Activated T-helper 2 cell treated with anti-CD3 and anti-CD28 coated beads, Interferon-gamma antibody, Interleukin-2, Interleukin-4, amounts not matched to agents 10 μg/mL and 5 μg/mL and 100 μg/mL, durations not matched to agents 14 hours and 24 hours and 36 hours (primary cell): ENCODE data around the gene CHRNB1. TPM values are rescaled to one million over a fixed set of nuclear protein-coding genes. Genes with fewer than 3 reads are reported as not detected.

Experiments used
- DNase-seq: peaks from one replicate; pipeline ENCODE4 v3.0.0; 2021; ENCODE audit warnings: low spot score
- H3K27ac Mint-ChIP-seq: one replicate; pipeline ENCODE4 v1.8.0; 2021; ENCODE audit warnings: mixed read lengths
- H3K27me3 Mint-ChIP-seq: one replicate; pipeline ENCODE4 v1.8.0; 2021; ENCODE audit warnings: low read depth, mixed read lengths
- H3K36me3 Mint-ChIP-seq: one replicate; pipeline ENCODE4 v1.8.0; 2021; ENCODE audit warnings: low read depth, mixed read lengths
- H3K4me1 Mint-ChIP-seq: one replicate; pipeline ENCODE4 v1.8.0; 2021; ENCODE audit warnings: low read depth, mixed read lengths
- H3K4me3 Mint-ChIP-seq: one replicate; pipeline ENCODE4 v1.8.0; 2021; ENCODE audit warnings: low read depth, mild to moderate bottlenecking, moderate library complexity, mixed read lengths
- H3K9me3 Mint-ChIP-seq: one replicate; pipeline ENCODE4 v1.8.0; 2021; ENCODE audit warnings: mixed read lengths
- intact Hi-C: fragments of 100-400 bp; cut with micrococcal nuclease; formaldehyde crosslinking; loops from one replicate; pipeline ENCODE4 v1.15.1; 2023
- total RNA-seq: library from RNA; stranded (reverse); gene quantifications from 2 replicates; pipeline ENCODE4 v1.2.3, GENCODE V29; 2022

Gene CHRNB1
- total RNA-seq, 1 donor from 2014 or later = 6.6 TPM

DNA sequence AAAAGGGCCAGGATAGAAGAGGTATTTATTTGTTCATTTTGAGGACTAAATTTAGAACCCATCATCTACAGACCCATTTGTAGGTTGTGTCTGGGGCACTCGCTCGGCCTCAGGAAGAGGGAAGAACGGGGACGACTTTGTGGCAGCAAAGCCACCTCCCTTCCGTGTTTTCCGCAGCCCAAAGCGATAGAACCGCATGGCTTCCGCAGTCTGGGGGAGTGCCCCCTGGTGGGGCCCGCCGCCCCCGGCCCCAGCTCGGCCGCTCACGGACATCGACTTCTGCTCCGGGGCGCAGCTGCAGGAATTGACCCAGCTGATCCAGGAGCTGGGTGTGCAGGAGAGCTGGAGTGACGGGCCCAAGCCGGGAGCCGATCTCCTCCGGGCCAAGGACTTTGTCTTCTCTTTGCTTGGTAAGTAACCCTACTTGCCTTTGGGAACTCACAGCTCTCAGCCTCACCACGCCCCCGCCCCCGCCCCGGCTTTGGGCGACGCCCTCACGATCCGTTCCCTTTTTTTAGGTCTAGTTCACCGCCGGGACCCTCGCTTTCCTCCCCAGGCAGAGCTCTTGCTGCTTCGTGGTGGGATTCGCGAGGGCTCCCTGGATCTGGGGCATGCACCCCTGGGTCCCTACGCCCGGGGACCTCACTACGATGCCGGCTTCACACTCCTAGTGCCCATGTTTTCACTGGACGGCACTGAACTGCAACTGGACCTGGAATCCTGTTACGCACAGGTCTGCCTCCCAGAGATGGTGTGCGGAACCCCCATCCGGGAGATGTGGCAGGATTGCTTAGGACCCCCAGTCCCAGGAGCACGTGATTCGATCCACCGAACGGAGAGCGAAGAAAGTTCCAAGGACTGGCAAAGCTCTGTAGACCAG, 8.9 kb upstream of the CHRNB1 start:
- Mint-ChIP-seq H3K36me3 (peaks cover 19% of the 10 kb centered on the region), H3K27ac (peak overlapping the region; percentile 95), H3K27me3 (peaks cover 13% of the 10 kb centered on the region), H3K4me1 (peaks cover 30% of the 10 kb centered on the region), H3K4me3 (peak overlapping the region; percentile 85), H3K9me3 (no peaks in the 10 kb centered on the region)
- intact Hi-C loops = loop anchor here (1.0 to 5.0 kb wide), 7 partner anchors 19 to 621 kb away; partner anchors contain the start of genes EIF5A, POLR2A, SENP3 and TMEM256
- DNase-seq = peak; percentile 73

DNA sequence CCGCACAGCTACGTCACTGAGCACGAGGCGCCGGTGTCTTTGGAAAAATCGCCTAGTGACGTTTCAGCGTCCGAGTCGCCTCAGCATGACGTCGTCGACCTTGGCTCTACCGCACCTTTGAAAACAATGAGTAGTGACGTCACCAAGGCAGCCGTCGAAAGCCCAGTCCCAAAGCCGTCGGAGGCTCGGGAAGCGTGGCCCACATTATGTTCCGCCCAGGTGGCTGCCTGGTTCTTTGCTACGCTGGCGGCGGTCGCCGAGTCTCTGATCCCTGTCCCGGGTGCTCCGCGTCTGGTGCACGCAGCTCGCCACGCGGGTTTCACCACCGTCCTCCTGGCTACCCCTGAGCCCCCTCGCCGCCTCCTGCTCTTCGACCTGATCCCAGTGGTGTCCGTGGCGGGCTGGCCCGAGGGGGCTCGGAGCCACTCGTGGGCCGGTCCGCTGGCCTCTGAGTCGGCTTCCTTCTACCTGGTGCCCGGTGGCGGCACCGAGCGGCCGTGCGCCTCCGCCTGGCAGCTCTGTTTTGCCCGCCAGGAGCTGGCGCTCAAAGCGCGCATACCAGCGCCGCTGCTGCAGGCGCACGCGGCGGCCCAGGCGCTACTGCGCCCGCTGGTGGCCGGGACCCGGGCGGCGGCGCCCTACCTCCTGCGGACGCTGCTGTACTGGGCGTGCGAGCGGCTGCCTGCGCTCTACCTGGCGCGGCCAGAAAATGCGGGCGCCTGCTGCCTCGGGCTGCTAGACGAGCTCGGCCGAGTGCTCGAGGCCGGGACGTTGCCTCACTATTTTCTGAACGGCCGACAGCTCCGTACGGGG, 8.1 kb upstream of the CHRNB1 start:
- H3K27me3 Mint-ChIP-seq = peaks cover 20% of the 10 kb centered on the region
- peak overlapping the region; percentile 95 for H3K27ac Mint-ChIP-seq
- intact Hi-C loops = loop anchor here (1.0 to 5.0 kb wide), 4 partner anchors 80 to 621 kb away; partner anchors contain the start of genes EIF5A and SENP3
- H3K4me3 Mint-ChIP-seq = peak overlapping the region; percentile 85
- H3K36me3 Mint-ChIP-seq = peaks cover 22% of the 10 kb centered on the region
- H3K9me3 Mint-ChIP-seq = no peaks in the 10 kb centered on the region
- H3K4me1 Mint-ChIP-seq = peaks cover 30% of the 10 kb centered on the region
- peak; percentile 80 for DNase-seq

DNA sequence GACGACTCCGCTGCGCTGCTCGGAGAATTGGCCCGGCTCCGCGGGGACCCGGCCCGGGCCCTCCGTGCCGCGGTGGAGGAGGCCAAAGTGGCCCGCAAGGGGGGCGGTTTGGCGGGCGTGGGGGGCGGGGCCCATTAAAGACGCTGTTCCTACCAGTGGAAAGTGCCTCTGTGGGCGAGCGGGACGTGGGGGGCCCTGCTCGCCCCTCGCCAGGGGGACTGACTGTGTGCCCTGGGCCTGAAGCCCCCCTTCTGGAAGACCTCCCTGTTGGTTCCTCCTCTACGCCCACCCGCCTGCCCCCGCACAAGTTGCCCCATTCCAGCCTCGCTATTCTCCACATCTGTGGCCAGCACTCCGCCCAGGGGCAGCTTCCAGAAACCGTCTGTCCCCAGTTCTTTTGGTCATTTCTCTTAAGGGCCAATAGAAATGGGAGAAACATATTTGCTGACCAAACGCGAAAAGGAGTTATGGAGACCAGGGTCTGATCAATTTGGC, 7.4 kb upstream of the CHRNB1 start:
- H3K36me3 Mint-ChIP-seq = peaks cover 26% of the 10 kb centered on the region
- peak; percentile 21 for DNase-seq
- H3K27me3 Mint-ChIP-seq = peaks cover 24% of the 10 kb centered on the region
- H3K4me1 Mint-ChIP-seq = peaks cover 30% of the 10 kb centered on the region
- H3K27ac Mint-ChIP-seq = no peak overlapping the region
- no peaks in the 10 kb centered on the region for H3K9me3 Mint-ChIP-seq
- H3K4me3 Mint-ChIP-seq = peak overlapping the region; percentile 85
- intact Hi-C loops = loop anchor here (1.0 to 5.0 kb wide), 4 partner anchors 81 to 620 kb away; partner anchors contain the start of genes EIF5A and SENP3

DNA sequence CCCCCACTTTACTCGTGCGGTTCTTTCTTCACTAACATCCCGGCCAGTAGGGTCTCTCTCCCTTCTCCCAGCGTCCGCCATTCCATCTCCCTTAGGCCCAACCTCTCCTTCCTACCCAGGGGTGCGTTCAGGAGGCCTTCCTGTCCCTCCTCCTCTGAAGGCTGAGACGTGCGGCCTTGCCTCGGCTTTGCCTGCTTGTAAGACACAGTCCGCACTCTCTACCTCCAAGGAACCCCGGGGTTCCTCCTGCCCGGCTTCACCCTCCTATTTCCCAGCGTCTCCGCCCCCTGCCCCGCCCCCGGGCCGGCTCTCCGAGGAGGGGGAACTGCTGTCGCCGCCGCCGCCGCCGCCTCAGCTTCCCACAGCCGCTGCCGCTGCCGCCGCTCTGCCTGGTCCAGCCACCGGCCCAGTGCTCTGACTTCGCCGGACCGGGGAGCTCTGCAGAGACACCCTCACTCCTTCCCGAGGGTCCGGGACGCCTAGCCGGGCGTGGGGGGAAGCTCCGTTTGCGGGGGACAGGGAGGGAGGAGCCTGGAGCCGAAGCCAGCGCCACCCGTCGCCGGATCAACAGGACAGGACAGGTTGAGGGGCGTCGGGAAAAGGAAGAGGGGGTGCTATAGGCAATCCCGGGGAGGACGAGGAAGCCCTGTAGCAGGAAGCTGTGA, 6.8 kb upstream of the CHRNB1 start:
- Mint-ChIP-seq H3K9me3 (no peaks in the 10 kb centered on the region), H3K4me1 (peaks cover 30% of the 10 kb centered on the region), H3K27ac (peak overlapping the region; percentile 58), H3K4me3 (peak overlapping the region; percentile 78), H3K36me3 (peaks cover 31% of the 10 kb centered on the region), H3K27me3 (peaks cover 28% of the 10 kb centered on the region)
- DNase-seq = peak; percentile 46
- intact Hi-C loops = loop anchor here (1.0 to 5.0 kb wide), 4 partner anchors 82 to 619 kb away; partner anchors contain the start of genes EIF5A and SENP3

DNA sequence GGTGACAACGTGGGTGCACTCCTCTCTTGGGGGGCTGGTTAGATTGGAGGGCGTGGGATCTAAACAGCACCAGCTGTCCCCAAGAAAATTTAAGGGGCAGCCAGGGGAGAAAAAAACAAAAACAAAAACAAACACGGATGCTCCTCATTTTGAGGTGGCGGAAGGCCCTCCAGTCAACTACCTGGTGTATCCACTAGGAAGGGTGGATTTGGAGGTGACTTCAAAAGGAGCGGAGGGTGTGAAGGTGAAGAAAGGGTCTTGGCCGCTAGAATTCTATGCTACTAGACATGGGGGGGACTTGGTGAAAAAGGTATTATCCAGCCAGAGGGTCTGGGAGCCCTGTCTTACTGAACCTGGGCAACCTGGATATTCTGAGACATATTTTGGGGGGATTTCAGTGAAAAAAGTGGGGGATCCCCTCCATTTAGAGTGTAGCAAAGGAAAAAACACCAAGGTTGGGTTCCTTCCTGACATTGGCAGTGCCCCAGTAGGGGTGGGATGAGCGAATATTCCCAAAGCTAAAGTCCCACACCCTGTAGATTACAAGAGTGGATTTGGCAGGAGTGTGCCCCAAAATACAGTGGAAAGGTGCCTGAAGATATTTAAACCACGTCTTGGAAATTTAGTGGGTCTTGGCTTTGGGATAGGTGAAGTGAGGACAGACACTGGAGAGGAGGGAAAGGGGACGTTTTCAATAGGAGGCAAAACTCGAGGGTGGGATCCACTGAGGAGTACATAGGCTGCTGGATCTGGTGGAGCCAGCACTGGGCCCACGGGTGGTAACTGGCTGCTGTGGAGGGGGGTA, 6.0 kb upstream of the CHRNB1 start:
- H3K4me3 Mint-ChIP-seq = peak overlapping the region; percentile 78
- peaks cover 33% of the 10 kb centered on the region for H3K27me3 Mint-ChIP-seq
- intact Hi-C loops = loop anchor here (5.0 kb wide), 3 partner anchors 123 to 618 kb away; partner anchors contain the start of genes EIF5A and SENP3
- H3K27ac Mint-ChIP-seq = no peak overlapping the region
- no peaks in the 10 kb centered on the region for H3K9me3 Mint-ChIP-seq
- H3K4me1 Mint-ChIP-seq = peaks cover 30% of the 10 kb centered on the region
- DNase-seq = no peak
- H3K36me3 Mint-ChIP-seq = peaks cover 31% of the 10 kb centered on the region

DNA sequence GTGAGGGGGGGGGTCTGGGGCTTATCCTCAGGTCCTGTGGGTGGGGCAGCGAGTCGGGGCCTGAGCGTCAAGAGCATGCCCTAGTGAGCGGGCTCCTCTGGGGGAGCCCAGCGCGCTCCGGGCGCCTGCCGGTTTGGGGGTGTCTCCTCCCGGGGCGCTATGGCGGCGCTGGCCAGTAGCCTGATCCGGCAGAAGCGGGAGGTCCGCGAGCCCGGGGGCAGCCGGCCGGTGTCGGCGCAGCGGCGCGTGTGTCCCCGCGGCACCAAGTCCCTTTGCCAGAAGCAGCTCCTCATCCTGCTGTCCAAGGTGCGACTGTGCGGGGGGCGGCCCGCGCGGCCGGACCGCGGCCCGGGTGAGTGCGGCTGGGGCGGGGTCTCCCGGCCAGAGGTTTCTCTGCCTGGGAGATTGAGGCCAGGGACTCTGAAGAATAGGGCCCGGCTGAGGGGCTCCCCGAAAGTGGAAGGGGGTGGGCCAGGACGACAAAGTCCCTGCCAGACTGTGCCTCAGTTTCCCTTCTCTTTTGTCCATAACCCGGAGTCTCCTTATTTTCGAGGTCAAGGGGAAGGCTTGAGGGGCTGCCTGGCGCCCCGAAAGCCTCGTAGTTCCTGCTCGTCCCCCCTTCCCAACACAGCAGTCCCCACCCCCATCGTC, 5.3 kb upstream of the CHRNB1 start, which contains the start of gene FGF11:
Gene FGF11, plus strand, starts transcription at position 51 of the 651 bp plus-strand sequence. Its CDS starts 109 bp downstream, at position 160.
- Mint-ChIP-seq H3K36me3 (peaks cover 31% of the 10 kb centered on the region), H3K4me1 (peaks cover 30% of the 10 kb centered on the region), H3K27me3 (peaks cover 38% of the 10 kb centered on the region), H3K4me3 (peak within 1 kb of the TSS; percentile 81), H3K27ac (peak within 1 kb of the TSS; percentile 13), H3K9me3 (no peaks in the 10 kb centered on the region)
- no peak for DNase-seq
- intact Hi-C loops = loop anchor here (5.0 kb wide), 3 partner anchors 123 to 618 kb away; partner anchors contain the start of genes EIF5A and SENP3

DNA sequence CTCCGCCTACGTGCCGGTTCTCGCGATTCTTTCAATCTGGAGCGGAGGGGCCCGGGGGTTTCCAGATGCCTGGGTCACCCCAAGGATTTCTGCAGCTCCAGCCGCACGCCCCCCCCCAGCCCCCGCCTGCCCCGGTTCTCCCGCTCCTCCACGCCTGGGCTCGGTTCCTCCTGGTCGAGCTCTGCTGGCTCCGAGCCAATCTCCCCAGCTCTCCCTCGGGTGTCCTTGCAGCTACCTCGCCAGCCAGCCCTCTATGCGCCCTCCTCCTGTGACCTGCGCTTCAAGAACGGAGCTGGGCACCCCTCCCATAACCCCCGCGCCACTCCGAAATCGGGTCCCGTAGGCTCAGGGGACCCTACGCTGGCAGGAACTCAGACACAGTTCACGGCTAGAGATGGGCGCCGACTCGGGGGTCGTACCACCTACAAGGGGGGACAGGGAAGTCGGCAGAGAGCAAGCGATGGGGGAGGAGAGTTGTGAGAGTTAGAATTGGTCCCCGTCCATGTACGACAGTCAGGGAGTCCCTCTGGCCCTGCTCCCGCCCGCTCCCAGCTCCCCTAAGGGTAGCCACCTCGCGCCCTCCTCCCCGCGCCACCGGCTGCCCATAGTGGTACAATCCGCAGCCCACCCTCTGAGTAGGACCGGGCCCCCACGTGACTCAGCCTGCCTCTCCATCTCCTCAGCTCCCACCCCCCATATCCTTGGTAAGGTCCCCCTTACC, 4.6 kb upstream of the CHRNB1 start:
- peak overlapping the region; percentile 13 for H3K27ac Mint-ChIP-seq
- peaks cover 33% of the 10 kb centered on the region for H3K4me1 Mint-ChIP-seq
- DNase-seq = peak; percentile 25
- peak overlapping the region; percentile 81 for H3K4me3 Mint-ChIP-seq
- H3K27me3 Mint-ChIP-seq = peaks cover 42% of the 10 kb centered on the region
- no peaks in the 10 kb centered on the region for H3K9me3 Mint-ChIP-seq
- intact Hi-C loops = no loop called here
- H3K36me3 Mint-ChIP-seq = peaks cover 31% of the 10 kb centered on the region

DNA sequence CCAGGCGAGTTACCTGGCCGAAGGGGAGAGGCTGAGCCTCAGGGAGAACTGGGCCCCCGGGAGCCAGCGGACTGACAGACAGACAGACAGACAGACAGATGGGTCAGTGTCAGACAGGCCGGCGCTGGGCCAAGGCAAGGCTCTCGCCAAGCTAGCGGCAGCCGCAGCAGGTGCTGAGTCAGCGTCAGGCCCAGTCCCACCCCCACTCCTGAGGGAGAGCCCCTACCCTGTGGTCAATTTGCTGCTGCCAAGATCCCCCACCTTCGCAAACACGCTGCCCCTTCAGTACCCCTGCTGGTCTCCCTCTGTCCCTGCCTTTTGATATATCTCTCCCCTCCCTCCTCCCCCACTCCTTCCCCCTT, 4.0 kb upstream of the CHRNB1 start:
- peaks cover 36% of the 10 kb centered on the region for H3K4me1 Mint-ChIP-seq
- H3K36me3 Mint-ChIP-seq = peaks cover 31% of the 10 kb centered on the region
- intact Hi-C loops = no loop called here
- no peaks in the 10 kb centered on the region for H3K9me3 Mint-ChIP-seq
- peak overlapping the region; percentile 81 for H3K4me3 Mint-ChIP-seq
- no peak for DNase-seq
- peaks cover 47% of the 10 kb centered on the region for H3K27me3 Mint-ChIP-seq
- H3K27ac Mint-ChIP-seq = no peak overlapping the region

DNA sequence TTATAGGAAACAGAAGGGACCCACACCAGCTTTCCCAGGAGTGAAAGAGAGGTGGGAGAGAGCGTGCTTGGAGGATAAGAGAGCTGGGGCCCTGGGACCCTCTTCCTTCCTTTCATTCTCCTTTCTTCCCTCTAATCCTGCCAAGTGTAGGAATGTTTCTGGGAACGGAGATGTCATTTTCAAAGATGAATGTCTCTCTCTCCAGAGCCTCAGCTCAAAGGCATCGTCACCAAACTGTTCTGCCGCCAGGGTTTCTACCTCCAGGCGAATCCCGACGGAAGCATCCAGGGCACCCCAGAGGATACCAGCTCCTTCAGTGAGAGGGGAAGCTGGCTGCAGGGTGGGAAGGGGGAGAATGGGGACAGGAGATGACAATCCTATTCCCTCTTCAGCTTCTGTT, 3.6 kb upstream of the CHRNB1 start:
- peaks cover 35% of the 10 kb centered on the region for H3K4me1 Mint-ChIP-seq

DNA sequence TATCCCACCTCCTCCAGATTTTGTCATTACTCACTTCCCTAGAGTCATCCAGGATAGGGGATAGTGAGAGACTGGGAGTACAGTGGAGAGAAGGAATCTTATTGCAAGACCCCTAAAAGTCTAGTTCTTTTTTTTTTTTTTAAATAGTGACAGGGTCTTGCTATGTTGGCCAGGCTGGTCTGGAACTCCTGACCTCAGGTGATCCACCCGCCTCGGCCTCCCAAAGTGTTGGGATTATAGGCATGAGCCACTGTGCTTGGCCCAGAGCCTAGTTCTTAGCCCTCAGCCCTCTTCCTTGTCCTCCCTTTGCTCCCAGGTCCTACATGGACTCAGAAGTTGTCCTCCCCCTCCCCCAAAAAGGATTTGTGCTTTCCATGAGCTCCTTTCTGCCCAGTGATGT, 2.7 kb upstream of the CHRNB1 start:
- Mint-ChIP-seq H3K4me3 (no peak overlapping the region), H3K9me3 (no peaks in the 10 kb centered on the region), H3K27ac (no peak overlapping the region), H3K4me1 (peaks cover 29% of the 10 kb centered on the region), H3K27me3 (peaks cover 53% of the 10 kb centered on the region), H3K36me3 (peaks cover 27% of the 10 kb centered on the region)
- DNase-seq = no peak
- intact Hi-C loops = no loop called here

More for the DNA sequence above, 3.6 kb upstream of the CHRNB1 start:
- peaks cover 31% of the 10 kb centered on the region for H3K36me3 Mint-ChIP-seq
- no peaks in the 10 kb centered on the region for H3K9me3 Mint-ChIP-seq
- no peak for DNase-seq
- peaks cover 50% of the 10 kb centered on the region for H3K27me3 Mint-ChIP-seq
- H3K27ac Mint-ChIP-seq = no peak overlapping the region
- H3K4me3 Mint-ChIP-seq = no peak overlapping the region
- intact Hi-C loops = no loop called here
